Measurements from ENCODE around the gene C6orf58.

Gene C6orf58

DNA sequence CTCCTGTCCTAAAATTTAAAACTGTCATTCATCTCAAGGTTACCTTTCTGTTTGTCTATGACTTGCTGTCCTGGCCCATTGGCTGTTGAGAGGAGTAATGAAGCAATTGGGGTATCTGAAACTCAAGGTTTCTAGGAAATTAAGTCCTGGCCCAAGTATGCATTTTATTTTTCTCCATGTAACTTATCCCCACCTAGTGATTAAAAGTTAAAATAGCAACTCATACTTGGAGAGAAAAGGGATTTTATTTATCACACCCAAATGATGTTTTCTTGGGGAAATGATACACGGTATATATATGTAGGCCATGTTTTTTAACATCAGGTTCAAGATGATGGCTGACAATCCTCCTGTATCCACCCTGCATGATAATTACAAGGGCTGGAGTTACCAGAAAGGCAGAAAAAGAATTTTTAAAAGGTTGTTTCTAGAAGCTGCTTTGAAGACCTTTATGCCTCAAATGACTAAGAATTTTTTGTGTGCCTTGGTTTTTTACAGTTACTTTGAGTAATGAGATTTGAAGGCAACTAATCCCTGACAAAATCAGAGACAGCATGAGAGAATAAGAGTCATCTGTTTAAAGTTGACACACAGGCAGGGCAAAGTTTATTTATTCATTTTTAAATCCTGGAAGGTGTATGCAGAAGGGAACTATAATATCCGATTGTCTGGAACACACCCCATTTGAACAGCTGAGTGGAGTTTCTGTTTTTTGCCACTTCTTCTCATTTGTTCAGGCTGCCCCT, 28.9 kb upstream of the C6orf58 start:
- no peaks in the 10 kb centered on the region for H3K36me3 ChIP-seq (replicated peaks)
- in situ Hi-C loops (cut with HindIII; ENCODE audit: low pct_ligation_motif_present, low sequenced_read_pairs) = no loop called here
- H3K27me3 ChIP-seq (replicated peaks) = no peaks in the 10 kb centered on the region
- no peak overlapping the region for H3K27ac ChIP-seq
- no peak for DNase-seq
- H3K4me3 ChIP-seq (ENCODE audit: low read depth, low read length) = no peak overlapping the region
- TF ChIP-seq, protein P1, sequence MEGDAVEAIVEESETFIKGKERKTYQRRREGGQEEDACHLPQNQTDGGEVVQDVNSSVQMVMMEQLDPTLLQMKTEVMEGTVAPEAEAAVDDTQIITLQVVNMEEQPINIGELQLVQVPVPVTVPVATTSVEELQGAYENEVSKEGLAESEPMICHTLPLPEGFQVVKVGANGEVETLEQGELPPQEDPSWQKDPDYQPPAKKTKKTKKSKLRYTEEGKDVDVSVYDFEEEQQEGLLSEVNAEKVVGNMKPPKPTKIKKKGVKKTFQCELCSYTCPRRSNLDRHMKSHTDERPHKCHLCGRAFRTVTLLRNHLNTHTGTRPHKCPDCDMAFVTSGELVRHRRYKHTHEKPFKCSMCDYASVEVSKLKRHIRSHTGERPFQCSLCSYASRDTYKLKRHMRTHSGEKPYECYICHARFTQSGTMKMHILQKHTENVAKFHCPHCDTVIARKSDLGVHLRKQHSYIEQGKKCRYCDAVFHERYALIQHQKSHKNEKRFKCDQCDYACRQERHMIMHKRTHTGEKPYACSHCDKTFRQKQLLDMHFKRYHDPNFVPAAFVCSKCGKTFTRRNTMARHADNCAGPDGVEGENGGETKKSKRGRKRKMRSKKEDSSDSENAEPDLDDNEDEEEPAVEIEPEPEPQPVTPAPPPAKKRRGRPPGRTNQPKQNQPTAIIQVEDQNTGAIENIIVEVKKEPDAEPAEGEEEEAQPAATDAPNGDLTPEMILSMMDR (IDR thresholded peaks at IDR 0.05; ENCODE audit: low read depth, low read length, missing control alignments) = peak; percentile 30

DNA sequence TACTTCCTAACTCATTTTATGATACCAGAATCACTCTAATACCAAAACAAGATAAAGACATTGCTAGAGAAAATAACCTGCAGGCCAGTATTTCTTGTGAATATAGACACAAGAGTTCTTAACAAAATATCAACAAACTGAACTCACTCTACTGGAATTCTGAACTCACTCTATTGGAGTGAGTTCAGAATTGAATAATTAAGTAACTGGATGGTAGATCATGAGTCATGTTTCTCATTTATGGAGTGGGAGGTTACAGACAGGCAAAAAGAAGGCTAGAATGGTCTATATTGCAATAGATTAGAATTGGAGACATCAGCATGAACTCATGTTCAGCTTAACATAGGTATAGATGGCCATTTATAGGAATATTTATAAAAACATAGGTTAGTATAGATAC, 26.6 kb upstream of the C6orf58 start:
- no peaks in the 10 kb centered on the region for H3K36me3 ChIP-seq (replicated peaks)
- no peaks in the 10 kb centered on the region for H3K27me3 ChIP-seq (replicated peaks)
- DNase-seq = no peak
- in situ Hi-C loops (cut with HindIII; ENCODE audit: low pct_ligation_motif_present, low sequenced_read_pairs) = no loop called here
- no peak overlapping the region for H3K27ac ChIP-seq
- H3K4me3 ChIP-seq (ENCODE audit: low read depth, low read length) = no peak overlapping the region
- TF ChIP-seq, protein P1 (IDR thresholded peaks at IDR 0.05; ENCODE audit: low read depth, low read length, missing control alignments) = no peak

DNA sequence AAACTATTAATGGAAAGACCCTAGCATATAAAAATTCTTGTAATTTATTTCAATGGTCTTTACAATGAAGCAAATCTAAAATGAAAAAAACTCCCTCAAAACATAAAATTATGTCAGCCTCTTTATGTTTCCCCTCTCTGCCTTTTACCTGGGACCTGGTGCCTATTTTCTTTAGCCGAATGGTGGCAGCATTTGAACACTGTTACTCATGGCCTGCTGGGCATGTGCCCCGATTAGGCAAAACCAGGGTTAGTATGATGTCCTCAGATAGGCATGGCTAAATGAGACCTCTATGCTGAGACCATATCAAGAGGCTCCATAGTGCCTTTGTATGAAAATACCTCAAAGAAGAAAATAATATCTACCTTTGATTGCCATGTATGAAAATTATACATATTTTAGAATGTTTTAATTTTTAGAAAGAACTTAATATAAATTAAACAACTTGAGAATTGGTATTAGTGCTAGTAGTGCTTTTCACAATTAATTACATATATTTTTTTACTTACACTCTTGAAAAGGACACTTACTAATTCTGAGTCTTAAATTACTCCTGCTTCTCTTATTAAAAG, 22.5 kb upstream of the C6orf58 start:
- in situ Hi-C loops (cut with HindIII; ENCODE audit: low pct_ligation_motif_present, low sequenced_read_pairs) = no loop called here
- Histone ChIP-seq H3K4me3 (ENCODE audit: low read depth, low read length) (no peak overlapping the region), H3K27ac (no peak overlapping the region), H3K27me3 (replicated peaks) (no peaks in the 10 kb centered on the region), H3K36me3 (replicated peaks) (no peaks in the 10 kb centered on the region)
- DNase-seq = peak; percentile 42
- TF ChIP-seq, protein P1 (IDR thresholded peaks at IDR 0.05; ENCODE audit: low read depth, low read length, missing control alignments) = peak; percentile 72

DNA sequence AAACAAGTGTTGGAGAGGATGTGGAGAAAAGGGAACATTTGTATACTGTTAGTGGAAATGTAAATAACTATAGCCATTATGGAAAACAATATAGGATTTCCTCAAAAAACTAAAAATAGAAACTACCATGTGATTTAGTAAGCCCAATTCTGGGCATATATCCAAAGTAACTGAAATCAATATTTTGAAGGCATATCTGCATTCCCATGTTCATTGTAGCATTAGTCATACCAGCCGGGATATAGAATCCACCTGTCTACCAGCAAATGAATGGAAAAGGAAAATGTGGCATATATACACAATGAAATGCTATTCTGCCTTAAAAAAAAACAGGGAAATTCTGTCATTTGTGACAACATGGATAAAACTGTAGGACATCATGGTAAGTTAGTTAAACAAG, 15.3 kb upstream of the C6orf58 start:
- in situ Hi-C loops (cut with HindIII; ENCODE audit: low pct_ligation_motif_present, low sequenced_read_pairs) = no loop called here
- TF ChIP-seq, protein P1 (IDR thresholded peaks at IDR 0.05; ENCODE audit: low read depth, low read length, missing control alignments) = no peak

GRCh38 chr6:127564761-127565160, 12.2 kb upstream of the C6orf58 start:
- H3K36me3 ChIP-seq (replicated peaks) = no peaks in the 10 kb centered on the region
- H3K4me3 ChIP-seq (ENCODE audit: low read depth, low read length) = no peak overlapping the region
- no peak overlapping the region for H3K27ac ChIP-seq
- H3K27me3 ChIP-seq (replicated peaks) = no peaks in the 10 kb centered on the region
- TF ChIP-seq, protein P1 (IDR thresholded peaks at IDR 0.05; ENCODE audit: low read depth, low read length, missing control alignments) = no peak
- in situ Hi-C loops (cut with HindIII; ENCODE audit: low pct_ligation_motif_present, low sequenced_read_pairs) = no loop called here
- DNase-seq = no peak

More for the DNA sequence above, 15.3 kb upstream of the C6orf58 start:
- DNase-seq = no peak
- H3K27ac ChIP-seq = no peak overlapping the region
- H3K27me3 ChIP-seq (replicated peaks) = no peaks in the 10 kb centered on the region
- H3K36me3 ChIP-seq (replicated peaks) = no peaks in the 10 kb centered on the region
- no peak overlapping the region for H3K4me3 ChIP-seq (ENCODE audit: low read depth, low read length)

All from brain microvascular endothelial cell (primary cell).